NOMO-1 treated with dmso at 0.1 percent for 144 hours (cell line): ENCODE measurements around the gene MTG1.

Experiments used
- DNase-seq: peaks from one replicate; lab custom pipeline; 2025; ENCODE audit not compliant: unreplicated experiment; lab: John Stamatoyannopoulos, UW

Gene MTG1, protein sequence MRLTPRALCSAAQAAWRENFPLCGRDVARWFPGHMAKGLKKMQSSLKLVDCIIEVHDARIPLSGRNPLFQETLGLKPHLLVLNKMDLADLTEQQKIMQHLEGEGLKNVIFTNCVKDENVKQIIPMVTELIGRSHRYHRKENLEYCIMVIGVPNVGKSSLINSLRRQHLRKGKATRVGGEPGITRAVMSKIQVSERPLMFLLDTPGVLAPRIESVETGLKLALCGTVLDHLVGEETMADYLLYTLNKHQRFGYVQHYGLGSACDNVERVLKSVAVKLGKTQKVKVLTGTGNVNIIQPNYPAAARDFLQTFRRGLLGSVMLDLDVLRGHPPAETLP

GRCh38 chr10:133394064-133394663, at the start of gene MTG1:
Gene MTG1 (plus strand): TSS chr10:133394157. CDS start chr10:133394221, 64 bp downstream.
- DNase-seq = peak; percentile 91

DNA sequence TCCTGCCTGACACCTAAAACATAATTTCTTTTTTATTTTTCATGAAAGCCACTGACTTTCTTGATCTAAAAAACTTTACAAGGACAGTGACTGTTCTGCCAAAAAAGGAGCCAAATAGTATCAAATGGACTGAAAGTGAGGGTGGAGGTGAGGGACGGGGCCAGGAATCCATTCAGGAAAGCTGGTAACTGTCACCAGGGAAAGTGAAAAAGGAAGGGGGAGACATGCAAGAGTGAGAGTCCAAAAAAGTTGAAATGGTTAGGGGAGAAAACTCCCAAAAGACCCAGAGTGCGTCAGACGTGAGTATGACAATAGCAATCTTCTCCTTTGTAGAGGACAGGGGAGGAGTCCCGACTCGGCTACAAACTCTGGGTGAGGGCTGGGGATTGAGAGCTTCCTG, 49.7 kb upstream of the MTG1 start:
- no peak for DNase-seq

GRCh38 chr10:133346413-133346812, 47.5 kb upstream of the MTG1 start:
- no peak for DNase-seq

GRCh38 chr10:133347710-133348517, 46.0 kb upstream of the MTG1 start:
- no peak for DNase-seq

DNA sequence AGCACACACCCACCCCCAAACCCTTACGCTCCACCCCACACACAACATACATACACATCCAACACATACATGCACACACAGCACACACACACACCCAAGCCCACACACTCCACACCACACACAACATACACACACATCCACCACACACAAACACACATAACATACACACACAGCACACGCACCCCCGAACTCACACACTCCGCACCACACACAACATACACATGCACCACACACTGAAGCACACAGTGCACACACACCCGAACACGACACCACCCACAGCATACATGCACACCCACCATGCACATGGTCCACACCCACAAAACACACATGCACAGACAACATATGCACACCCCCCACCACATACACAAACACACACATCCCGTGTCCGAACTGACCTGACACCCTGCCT, 44.8 kb upstream of the MTG1 start:
- no peak for DNase-seq

- no peak for DNase-seq
Measured at GRCh38 chr10:133349577-133350011, 44.4 kb upstream of the MTG1 start.

- no peak for DNase-seq
Measured at GRCh38 chr10:133350283-133350949, 43.5 kb upstream of the MTG1 start.

GRCh38 chr10:133350950-133351329, 43.0 kb upstream of the MTG1 start:
- no peak for DNase-seq

- DNase-seq = no peak
Measured at GRCh38 chr10:133351408-133352318, 42.3 kb upstream of the MTG1 start.

DNA sequence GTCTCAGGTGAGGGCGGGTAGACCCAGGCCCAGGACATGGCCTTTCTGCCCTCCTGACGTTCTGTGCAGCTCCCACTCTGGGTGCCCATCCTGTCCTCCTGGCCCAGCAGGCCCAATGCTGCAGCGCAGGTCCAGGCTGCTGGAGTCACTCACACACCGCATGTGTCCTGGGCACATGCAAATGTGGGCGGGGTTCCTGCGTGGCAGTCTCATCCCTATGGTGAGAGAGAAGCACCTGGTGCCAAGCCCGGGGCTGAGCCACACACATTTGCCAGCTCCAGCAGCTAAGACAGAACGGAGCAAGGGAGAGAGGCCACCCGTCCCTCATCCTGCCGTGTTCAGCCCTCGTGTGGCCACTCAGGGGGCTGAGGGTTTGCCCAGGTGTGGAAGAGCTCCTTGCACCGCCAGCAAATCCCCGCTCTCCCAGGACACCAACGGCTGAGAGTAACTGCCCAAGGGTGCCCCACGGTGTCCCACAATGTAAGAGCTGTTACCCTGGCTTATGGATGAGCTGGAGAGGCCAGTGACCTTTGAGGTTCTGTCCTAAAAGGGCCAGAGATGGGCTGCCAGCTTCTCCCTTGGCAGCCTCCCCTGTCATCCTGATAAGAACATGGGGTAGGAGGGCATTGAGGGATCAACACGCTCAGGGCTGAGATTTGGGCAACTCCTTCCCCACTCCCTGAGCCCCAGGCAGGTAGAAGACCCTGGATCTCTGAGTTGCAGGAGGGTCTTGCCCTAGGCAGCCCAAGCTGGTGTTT, 40.6 kb upstream of the MTG1 start:
- no peak for DNase-seq

- DNase-seq = no peak
Measured at GRCh38 chr10:133353988-133354605, 39.9 kb upstream of the MTG1 start.

DNA sequence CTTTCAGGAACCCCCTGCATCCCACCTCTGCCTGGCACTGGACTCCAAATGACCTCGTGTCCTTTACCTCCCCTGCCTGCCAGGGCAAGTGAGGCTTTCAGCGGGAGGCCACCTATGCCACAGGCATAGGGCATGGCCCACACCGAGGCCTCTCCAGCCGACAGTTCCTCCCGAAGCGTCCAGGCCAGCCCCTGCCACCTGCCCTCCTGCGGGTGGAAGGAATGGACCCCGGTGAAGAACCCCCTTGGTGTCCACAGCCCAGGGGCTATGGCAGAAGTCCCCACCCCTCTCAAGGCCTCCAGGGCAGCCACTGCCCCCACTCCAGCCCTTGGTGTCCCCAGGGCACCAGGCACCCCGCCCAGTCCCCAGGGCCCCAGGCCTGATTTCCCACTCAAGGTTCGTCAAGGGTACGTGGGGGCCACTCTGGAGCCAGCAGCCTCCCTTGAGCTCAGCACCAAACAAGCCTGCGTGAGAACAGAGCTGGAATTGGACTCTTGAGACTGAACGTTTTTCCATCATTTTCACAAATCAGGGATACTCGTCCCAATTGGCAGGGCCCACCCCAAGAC, 39.2 kb upstream of the MTG1 start:
- DNase-seq = no peak

- DNase-seq = no peak
Measured at GRCh38 chr10:133355266-133355665, 38.7 kb upstream of the MTG1 start.

DNA sequence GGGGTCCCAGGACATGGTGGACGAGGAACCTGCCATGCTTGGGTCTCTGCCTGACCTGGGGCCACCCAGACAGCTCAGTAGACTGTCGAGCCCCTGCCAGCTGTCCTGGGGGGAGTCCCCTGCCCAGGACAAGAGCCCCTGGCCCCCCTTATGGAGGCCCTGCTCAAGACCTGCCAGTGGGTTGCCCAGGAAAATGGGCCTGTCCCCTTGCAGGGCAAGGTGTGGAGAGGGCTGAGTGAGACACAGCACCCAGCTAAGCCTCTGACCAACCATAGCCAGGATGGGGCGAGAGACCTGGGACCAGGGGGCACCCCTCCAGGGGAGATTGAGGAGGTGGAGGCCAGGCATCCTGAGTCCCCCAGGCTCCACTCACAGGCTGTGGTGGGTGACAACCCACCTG, 38.0 kb upstream of the MTG1 start:
- no peak for DNase-seq

DNA sequence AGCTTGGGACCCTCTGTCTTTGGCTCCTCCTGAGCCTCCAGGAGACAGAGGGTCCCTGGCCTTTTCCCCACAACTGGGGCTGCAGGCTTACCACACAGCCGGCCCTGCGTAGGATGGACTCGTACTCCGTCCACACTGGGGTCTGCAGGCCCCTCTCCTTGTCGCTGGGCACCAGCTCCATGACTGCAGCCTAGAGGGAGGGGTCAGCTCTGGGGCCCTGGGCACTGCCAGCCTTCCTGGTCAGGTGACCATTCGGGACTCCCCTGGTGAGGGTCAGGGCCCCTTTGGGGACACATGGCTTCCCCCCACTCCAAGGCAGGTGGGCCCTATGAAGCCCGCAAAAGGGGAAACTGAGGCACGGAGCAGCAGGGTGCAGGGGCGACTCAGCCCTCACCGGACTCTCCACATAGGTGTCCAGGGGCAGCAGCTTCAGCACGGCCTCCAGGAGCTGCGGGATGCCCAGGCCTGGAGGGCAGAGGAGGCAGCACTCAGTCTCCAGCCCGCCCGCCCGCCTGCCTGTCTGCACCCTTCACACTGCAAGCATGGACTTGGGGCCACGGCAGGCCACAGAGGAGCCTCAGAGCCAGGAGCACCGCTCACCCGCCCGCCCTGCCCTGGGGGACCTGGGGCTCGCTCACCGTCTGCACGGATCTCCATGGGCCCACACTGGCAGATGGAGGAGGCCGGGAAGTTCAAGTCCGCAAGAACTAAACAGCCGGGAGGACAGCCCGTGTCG, 37.2 kb upstream of the MTG1 start:
- DNase-seq = no peak

DNA sequence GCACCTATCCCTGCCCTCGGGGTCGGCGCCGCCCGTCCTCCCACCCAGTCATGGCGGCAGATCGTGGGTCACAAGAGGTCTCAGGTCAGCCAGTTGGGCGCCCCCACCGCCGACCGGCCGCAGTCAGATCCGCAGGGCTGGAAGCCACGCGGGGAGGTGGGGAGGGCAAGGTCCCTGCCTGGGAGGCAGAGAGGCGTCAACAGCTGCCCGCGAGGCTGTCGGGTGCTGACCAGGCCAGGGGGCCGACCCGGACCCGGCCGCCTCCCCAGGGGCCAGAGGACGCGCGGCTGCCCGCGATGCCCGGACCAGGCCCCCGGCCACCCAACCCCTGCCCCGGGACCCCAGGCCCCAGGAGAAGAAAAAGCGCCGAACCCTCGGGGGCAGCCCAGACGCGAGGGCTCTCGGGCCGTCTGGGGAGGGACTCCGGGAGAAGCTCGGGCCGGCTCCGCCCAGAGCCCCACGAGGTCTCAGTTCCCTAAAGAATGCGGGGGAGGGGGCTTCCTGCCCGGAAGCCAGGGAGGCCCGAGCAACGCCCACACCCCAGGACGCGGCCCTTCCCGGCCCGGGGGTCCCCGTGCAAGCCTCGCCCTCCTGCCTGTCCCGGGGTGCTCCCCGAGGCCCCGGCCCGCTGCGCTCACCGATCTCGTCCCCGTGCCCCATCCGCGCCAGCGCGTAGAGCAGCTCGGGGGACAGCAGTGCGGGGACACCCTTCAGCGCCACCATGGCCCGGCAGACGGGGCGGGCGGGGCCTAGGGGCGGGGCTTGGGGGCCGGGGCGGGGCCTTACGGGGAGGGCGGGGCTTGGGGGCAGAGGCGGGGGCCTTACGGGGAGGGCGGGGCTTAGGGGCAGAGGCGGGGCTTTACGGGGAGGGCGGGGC, 36.4 kb upstream of the MTG1 start, which contains the start of gene FUOM:
TSS of gene FUOM (minus strand) at position 735 of the 877 bp plus-strand sequence. CDS start at position 723, 12 bp downstream.
- peak; percentile 30 for DNase-seq
